Subcutaneous adipose tissue (tissue), 4 donors: ENCODE results near the gene WDR26. TPM values are rescaled to one million over a fixed set of nuclear protein-coding genes. Genes with fewer than 3 reads are reported as not detected.

Source experiments
- CTCF ChIP-seq: fragments of 450-650 bp; IDR thresholded peaks from one replicate; pipeline ENCODE4 v1.5.1; 2016; ENCODE audit warnings: low read depth, mild to moderate bottlenecking, control low read depth, antibody characterized with exemption, moderate library complexity
- small RNA-seq: library from RNA; depleted of rRNA; stranded (forward); fragments of <200 nt; gene quantifications from one replicate; pipeline ENCODE3, GENCODE V24; 2016
- total RNA-seq, 4 donors: library from RNA; depleted of rRNA; stranded (reverse); fragments of >200 nt; gene quantifications; one replicate each; pipeline ENCODE4 v1.1.0, GENCODE V29; 2016

Gene WDR26
- total RNA-seq, 4 donors from 2014 or later = 128 to 189 (median 140) TPM

GRCh38 chr1:224343679-224344078, 90.9 kb downstream of the WDR26 start:
- TF ChIP-seq CTCF = no peak

GRCh38 chr1:224339442-224340033, 95.1 kb downstream of the WDR26 start:
- TF ChIP-seq CTCF = no peak

GRCh38 chr1:224338150-224338838, 96.3 kb downstream of the WDR26 start:
- no peak for TF ChIP-seq CTCF

Small RNA genes lying within 50 kb of the gene (small RNA-seq; reads per million reads assigned to genes)
- gene MIR4742 = not detected

Other genes with a start within 250 kb of the WDR26 start
- 10 to 100 TPM; 18.9 to 43.3 (median 28.2) TPM for gene NVL, start 104.6 kb downstream of the WDR26 start, total RNA-seq
- gene CNIH4, start 77.9 kb downstream of the WDR26 start, total RNA-seq = 10 to 100 TPM; 27.7 to 63.9 (median 41.0) TPM
- gene CNIH3, start 181.5 kb upstream of the WDR26 start, total RNA-seq = 1 to 10 TPM in 3 of 4 donors, not detected in 1; 1.1 to 7.6 (median 2.0) TPM